HG03520 (cell line): ENCODE measurements around the gene EPHB1.
A peak's percentile ranks its signal among the peaks of the same experiment; 100 is the strongest.

Source experiments
- ATAC-seq: cut with Tn5 transposase; IDR thresholded peaks from one replicate; pipeline ENCODE4 v1.9.1; 2021; ENCODE audit warnings: mild to moderate bottlenecking, moderate library complexity; ENCODE audit not compliant: unreplicated experiment

EPHB1 gene

DNA sequence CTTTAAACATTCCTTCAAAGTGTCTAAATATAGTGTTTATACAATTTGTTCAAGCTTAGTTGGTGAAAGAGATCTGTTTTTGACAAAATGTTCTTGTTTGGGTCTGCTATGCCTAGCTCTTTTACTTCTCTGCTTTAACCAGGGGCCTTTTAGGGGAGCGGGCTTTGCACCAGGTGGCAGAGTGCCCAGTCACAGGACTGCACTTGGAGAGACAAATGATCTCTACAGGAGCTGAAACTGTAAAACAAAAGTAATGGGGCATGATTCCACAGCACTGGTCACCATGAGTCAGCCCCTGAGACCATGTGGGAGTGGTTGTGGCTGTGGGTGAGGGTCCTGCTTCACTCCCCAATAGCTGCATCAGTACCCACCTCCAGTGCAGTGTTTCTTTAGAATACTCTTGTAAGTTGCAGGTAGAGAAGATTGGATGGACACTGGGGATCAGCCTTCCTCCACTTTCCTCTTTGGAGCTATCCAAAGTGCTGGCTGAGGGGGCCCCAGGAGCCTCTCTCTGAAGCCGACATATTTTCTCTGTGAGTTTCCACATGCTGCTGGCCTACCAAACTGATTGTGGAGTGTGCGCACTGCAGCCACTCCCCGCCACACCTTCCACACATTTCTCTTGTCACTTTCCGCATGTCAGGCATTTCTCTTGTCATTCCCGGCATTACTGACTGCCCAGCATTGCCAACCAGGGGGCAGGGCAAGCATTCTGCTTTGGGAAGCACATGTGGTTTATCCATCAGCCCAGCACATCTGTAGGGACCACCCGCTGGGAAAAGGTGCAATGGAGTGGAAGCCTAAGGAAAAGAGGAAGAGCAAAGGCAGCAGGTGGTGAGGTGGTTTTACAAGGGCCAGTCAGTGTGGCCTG is 110.0 kb downstream of the EPHB1 start:
- ATAC-seq: peak; percentile 15

DNA sequence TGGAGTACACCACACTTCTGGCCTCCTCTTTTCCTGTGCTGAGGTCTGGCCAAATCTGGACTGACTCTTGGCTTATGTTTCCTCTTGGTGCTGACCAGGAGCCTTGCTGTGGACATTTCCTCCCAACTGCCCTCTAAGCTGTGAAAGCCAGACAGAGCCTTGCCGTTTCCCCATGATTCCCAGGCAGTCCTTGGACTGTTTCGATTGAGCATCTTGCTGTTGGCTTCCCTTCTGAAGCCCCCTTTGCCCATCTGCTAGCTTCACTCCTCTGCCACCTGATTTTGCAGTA is 110.5 kb downstream of the EPHB1 start:
- no peak for ATAC-seq

DNA sequence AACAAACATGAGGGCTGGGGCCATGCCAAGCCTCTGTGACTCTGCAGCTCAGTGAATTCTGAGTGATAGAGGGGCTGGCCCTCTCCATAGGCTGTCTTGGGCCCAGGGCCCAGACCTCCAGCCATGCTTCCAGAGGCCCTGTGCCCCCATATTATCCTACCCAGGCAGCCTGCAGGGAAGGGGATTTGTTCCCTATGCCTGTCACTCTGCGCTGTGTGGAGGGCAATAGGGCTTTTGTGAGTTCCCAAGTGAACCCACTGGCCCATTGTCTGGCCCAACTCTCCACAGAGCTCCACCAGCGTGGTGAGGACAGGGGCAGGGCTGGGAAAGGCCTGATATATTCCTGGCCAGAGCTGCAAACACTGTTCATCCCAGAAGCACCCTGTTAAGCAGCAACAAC is 113.2 kb downstream of the EPHB1 start:
- no peak for ATAC-seq

DNA sequence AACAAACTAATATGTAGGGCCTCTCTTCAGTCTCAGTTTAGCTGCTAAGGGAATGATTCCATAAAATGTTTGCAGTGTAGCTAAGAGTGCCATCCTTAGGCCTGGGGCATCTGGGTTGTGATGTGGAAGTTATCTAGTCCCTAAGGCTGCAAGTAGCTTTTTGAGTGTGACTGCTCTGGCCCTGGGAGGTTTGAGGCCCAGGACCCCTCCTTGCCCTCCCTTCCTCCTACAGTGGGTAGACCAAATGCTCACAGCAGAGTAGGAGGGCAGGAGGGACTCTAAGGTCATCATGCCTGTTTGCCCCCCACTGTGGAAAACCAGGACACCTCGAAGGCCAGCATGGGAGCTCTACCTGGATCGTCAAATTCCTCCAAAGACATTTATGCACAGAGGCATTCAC is 115.0 kb downstream of the EPHB1 start:
- ATAC-seq: no peak

DNA sequence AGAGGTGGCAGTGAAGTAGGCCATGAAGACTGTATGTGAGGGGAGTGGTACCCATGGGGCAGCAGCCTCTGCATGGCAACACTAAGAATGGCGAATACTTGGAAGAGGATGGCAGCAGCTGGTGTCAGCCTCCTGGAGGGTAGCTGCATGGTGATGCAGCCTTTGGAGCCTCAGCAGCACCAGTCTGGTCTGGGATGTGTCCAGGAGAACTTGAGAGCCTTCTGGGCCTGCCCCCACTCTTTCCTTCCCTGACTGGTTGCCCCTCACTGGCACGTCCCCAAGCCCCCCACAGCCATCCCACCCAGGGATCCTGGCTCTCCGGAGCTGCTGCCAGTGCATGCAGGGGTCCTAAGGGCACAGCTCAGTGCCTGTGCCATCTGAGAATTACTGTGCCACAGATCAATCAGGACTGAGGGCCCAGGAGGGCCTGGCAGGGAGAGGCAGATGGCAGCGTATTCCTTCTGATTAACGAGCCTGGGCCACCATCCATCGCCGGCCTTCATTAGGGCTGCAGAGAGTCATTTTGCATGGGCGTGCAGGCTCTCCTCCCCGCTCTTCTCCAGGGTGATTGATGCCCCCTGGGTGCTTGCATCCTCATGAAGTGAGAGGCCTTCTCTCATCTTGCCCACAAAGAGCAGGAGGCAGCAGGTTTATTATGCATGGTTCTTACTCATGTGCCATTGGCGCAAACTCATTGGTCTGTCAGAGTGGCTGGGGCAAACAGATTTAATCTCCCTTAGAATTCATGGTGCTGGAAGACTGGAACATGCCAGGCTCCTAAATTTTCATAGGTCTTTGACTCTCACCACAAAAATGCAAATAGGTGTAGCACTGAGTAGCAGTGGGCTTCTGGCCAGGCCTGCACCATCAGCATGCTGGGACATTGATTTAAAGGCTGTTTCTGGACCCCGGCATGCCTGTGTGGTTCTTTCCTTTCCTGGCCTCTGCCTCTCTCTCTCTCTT is 116.8 kb downstream of the EPHB1 start:
- no peak for ATAC-seq

DNA sequence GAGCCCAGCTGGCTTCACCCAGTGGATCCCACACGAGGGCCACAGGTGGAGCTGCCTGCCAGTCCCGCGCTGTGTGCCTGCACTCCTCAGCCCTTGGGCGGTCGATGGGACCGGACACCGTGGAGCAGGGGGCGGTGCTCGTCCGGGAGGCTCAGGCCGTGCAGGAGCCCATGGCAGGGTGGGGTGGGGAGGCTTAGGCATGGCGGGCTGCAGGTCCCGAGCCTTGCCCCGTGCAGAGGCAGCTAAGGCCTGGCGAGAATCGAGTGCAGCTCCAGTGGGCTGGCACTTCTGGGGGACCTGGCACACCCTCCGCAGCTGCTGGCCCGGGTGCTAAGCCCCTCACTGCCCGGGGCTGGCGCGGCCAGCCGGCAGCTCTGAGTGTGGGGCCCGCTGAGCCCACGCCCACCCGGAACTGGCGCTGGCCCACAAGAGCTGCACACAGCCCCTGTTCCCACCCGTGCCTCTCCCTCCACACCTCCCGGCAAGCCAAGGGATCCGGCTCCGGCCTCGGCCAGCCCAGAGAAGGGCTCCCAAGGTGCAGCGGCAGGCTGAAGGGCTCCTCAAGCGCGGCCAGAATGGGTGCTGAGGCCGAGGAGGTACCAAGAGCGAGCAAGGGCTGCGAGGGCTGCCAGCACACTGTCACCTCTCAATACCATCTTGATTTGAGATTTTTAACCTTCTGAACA is 121.4 kb downstream of the EPHB1 start:
- ATAC-seq: no peak

DNA sequence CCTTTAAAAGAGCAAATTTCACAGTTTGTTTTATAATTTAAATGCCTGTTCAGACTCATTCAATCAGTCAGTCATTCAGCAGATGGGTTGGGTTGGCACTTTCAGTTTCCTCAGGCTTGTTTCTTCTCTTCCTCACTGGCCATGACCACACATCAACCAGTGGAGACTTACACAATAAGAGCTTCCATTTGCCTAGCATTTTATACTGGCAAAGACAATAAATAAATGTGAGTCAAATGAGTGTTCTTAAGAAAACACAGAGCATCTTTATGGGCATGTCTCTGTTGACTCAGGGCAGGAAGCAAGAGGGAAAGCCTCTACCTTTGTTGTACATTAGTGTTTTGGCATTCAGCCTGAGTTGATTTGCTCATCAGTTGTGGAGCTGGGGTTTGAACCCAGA is 122.6 kb downstream of the EPHB1 start:
- no peak for ATAC-seq

DNA sequence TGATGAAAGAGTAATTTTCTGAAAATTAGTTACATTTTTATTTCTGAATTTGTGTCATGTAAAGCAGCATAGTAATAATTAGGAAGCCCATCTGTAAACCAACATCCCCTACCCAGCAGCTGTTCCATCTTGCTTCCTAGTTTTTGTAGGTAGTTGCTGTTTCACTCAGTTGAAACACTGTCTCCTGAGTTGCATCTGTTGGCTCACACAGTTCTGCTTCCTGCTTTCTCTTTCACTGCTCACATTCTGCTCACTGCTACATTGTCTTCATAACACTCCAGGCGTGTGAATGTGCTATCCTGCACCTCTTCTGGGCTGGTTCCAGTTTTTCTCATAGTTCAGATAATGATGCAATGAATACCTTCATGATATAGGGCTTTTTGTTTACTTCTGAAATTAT is 123.4 kb downstream of the EPHB1 start:
- ATAC-seq: peak; percentile 96

DNA sequence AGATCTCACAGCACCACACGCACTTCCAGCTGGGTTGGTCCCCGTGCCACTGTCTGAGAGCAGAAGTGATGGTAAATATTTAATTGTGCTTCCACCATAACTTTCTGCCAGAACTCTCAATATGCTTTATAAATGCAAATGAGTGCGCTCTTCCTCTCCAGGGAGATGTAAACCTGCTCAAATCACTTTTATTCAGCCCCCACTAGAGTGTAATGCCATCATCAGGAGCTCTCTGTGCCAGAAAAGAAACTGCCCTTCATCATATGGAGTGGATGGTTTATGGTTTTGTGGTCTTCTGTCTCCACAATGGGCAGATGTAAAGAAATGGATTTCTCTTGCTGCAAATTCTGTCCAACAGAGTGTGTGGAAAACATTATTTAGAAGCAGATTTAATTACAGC is 127.0 kb downstream of the EPHB1 start:
- no peak for ATAC-seq

DNA sequence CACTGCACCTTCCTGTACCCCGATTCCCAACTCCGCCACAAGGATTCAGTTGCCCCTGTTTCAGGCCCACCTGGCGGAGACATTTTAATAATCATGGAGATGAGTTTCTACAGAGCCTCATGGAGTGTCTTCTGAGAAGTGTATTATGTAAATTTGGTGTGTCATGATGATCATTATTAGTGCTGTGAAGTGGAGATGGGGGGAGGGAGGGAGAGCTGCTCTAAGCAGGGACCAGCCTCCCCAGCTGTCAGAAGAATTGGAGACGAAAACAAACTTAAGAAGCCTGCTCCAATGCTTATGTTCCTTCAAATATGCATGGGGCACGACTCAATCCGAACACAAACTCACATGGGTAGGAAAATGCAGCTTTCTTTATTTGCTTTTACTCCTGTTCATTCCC is 127.8 kb downstream of the EPHB1 start:
- ATAC-seq: no peak

DNA sequence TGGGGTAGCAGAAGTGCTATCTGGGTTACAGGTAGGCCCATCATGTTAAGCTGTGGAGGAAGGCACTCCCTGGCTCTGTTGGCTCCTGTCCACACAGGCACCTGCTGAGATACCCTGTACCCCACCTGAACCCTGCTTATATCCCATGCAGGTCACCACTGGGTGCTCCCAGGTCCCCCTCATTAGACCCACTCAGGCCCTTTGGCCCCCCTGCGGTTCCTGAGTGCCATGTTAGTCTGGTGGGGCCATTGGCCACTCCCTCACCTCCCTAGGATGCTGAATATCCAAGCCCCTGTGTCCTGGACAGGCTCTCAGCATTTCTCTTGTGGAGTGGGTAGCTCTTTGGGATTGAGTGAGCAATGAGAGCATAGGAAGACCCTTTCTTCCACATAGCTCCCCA is 128.2 kb downstream of the EPHB1 start:
- no peak for ATAC-seq

DNA sequence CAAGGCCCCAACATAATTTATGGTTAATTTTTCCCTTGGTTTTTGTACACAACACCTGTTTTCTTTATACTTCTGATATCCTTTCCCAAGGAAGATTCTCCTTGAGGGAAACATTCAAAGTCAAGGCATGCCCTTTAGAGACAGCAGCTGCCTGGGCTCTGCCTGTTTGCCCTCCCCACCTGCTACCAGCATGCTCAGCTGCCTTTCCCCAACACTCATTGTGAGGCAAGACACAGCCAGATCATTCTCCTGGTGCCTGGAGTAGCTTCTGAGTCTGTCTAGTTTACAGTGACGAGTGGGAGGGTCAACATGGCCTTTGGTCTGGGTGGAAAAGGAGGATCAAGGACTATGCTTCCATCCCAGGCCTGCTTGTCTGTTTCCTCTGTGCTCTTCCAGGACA is 132.5 kb downstream of the EPHB1 start:
- ATAC-seq: no peak

DNA sequence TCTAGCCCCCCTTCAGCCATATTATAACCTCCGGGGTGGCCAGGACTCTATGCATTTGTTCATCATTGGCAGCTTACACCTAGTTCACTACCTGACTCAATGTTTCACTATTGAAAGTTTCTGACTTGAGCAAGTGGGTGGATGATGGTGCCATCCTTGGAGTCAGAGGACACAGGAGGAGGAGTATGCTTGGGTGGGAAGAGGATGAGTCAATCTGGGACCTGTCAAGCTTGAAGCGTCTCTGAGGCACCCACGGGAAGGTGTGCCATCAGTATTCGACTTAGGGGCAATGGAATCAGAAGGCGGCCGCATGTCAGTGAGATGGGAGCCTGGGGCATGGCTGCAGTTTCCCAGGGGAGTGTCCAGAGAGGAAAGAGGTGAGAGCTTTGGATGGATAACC is 133.3 kb downstream of the EPHB1 start:
- no peak for ATAC-seq

DNA sequence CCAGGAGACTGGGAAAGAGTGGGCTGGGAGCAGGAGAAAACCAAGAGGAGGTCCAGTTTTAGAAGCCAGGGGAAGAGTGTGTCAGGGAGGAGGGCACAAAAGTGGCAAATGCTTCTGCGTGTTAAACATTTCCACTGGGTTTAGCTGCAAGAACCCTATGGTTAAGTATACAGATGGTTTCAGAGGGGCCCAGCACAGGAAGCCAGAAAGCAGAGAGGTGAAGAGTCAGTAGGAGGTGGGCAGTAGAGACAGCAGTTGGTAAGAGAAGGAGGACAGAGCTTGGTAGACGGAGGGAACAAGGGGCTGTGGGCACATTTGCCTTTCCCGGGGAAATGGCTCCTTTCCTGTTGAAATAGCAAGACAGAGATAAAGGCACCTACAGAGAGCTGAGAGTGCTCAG is 133.8 kb downstream of the EPHB1 start:
- ATAC-seq: no peak

DNA sequence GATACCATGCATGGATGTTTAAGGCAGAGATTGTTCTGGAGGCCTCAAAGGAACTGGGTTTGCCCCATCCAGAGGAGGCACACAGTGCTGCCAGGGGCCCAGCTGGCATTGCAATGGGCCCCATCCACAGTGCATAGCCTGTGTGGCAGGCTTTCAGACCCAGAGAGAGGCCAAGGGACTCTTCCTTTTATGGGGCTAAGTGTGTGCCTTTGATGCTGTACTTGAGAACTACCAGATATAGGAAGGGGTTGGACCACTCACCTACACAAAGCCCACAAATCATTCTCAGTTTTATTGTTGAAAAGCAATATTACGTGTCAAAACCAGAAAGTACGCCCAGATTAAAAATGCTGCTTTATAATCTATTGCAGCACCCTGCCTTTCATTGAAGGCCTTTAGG is 134.9 kb downstream of the EPHB1 start:
- peak; percentile 45 for ATAC-seq

DNA sequence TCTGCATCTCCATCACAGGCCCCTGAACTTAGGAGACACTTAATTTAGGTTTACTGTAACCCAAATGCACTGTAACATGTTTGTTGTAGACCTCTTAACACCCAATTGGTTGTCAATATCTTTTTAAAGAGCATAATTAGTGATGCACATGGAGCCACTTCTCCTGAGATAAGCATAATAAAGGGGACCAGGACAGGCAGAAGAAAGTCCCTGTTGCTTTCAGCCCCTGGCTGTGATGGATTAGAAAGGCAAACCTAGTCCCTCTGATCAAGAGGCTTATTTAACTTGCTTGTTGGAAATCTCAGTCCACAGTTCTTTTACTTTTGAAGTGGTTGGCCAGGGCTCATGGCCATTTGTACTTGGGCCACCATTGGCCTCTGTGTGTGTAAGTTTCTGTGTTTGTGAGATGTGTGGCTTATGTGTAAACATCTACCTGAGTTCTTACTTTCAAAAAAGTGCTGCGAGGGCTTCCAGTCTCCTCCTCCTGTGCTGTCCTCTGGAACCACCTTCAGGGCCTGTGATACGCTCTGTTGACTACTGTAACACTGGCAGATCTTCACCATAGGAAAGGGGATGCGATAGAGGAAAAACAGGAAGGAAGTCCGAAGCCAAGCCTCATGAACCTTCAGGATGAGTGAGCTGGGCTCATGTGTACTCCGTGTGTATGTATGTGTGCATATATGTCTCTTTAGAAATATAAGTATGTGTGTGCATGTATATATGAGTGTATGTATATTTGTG is 136.2 kb downstream of the EPHB1 start:
- ATAC-seq: no peak

DNA sequence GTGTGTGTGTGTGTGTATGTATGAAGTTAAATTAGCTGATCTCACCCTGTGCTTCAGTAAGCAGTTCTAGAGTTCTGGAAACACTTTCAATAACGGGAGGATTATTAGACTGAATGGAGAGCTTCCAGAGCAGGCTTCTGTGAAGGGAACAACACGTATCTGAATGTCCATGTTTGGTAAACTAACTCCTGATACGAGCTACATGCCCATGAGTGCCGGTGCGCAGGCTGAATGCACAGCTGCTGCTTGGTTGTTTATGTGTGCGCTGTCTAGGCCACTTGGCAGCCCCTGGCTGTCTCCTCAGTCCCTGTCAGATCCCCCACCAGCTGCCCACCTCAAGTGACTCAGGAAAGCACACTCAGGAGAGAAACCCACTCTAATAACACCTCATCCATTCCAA is 137.0 kb downstream of the EPHB1 start:
- no peak for ATAC-seq

DNA sequence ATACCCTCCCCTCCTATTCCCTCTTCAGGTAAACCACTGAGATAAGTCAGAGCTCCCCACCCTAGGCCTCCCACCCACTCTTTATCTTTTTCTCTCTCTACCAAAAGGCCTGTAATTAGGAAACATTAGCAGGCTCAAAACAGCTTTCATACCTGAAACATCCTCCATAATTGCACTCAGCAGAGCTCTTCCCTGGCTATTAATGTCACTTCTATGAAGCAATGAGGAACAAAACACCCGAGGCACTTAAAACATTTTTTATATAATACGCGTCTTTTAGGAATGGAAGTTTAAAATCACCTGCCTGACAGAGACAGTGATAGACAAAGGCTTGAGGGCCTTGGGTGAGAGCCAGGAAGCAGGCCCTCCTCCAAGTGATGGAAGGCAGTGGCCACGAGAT is 138.9 kb downstream of the EPHB1 start:
- ATAC-seq: no peak

DNA sequence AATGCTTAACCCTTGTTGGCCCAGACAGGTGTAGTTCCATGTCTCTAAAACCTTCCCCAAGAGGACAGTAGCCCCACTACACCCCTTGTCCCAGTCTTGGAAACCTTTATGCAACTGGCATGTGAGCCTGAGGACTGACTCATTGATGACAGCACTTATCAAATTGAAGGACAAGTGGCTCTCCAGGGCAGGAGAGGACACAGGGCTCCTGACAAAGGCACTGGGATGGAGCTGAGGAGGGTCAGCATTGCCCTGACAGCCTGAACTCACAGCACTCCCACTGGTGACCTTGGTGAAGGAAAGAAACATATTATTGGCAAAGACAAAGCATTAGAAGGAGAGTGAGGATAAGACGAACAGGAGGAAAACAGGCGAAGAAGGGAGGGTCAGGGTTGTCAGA is 139.9 kb downstream of the EPHB1 start:
- no peak for ATAC-seq

DNA sequence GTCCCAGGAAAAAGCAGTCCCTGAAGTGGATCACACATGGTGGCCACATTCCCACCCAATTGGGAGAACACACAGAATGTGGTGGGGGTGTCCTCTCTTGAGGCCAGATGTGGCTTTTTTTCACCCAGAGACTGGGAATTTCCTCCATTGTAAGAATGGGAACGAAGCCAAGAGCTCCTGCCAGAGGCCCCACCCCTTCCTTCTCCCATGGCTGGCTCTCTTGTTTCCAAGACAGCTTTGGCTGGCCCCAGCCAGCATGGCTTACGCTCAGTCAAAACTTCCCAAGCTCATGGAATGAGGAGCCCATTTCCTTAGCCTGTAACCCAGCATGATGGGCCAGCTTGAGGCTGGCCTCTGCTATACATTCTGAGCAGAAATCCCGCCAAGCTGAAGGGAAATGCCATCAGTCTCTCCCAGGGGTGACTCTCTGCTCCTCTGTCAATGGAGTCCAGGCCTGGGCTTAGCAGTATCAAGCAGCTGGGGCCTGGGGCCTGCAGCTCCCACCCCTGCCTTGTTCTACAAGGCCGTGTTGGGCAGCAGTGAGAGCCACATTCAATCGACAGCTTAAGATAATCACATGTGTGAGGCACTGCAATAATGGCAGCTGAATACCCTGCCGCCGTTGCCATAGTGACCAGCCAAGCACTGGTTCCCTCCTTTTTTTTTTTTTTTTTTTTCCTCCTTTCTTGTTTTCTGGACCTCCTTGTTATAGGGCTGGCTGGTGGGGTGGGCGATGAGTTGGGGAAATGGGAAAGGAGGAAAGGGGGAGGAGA is 142.4 kb downstream of the EPHB1 start:
- no peak for ATAC-seq
